ENCODE data around the gene SPOCK2.
"Not testable (repeated sequence)": the region's sequence is repeated elsewhere in the genome, so short reads cannot be mapped to it uniquely, and the experiment has no call there.

SPOCK2 gene
- total RNA-seq: 1,728 to 1,998 reads per million in 2 donors

GRCh38 chr10:72087969-72088888 lies at the start of gene SPOCK2:
Gene SPOCK2 (minus strand): TSS chr10:72088551. CDS start chr10:72088328, 223 bp downstream.
- peak; percentile 71 for DNase-seq

DNA sequence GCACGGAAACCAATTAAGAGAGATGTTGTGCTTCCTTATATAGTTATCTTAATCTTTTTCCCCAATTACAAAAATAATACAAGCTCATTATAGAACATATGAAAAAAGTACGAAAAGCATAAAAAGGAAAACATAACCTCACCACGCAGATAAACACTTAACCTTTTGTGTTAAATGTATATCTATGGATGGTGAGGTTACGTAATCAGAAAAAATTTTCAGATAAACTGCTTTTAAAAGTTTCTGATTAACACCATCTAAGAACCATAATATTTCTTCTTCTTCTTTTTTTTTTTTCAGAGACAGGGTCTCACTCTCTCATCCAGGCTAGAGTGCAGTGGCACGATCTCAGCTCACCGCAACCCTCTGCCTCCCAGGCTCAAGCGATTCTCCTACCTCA lies 49.2 kb upstream of the SPOCK2 start:
- DNase-seq: no peak

DNA sequence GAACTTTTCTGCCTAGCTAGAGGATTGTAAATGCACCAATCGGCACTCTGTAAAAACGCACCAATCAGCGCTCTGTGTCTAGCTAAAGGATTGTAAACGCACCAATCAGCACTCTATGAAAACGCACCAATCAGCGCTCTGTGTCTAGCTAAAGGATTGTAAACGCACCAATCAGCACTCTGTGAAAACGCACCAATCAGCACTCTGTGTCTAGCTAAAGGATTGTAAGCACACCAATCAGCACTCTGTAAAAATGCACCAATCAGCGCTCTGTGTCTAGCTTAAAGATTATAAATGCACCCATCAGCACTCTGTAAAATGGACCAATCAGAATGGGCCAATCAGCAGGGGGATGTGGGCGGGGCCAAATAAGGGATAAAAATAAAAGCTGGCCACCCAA lies 47.9 kb upstream of the SPOCK2 start:
- not testable (repeated sequence) for DNase-seq

- no peak for DNase-seq
Observed at GRCh38 chr10:72134785-72135767, 46.7 kb upstream of the SPOCK2 start.

DNA sequence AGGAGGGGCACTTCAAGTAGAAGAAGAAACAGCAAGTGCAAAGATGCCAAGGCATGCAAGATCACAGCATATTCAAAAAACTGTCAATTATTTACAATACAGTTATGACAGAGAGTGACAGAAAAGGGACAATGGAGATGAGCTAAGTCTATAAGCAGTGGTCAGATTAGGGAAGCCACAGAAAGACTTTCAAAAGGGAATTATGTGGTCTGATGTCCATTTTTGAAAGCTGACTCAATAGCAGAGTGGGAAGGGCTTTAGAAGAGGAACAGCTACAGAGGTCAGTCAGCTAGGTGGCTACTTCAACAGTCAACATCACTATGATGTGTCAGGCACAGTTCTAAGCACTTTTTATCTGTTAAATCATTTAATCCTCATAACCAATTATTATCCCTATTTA lies 45.2 kb upstream of the SPOCK2 start:
- DNase-seq: no peak

DNA sequence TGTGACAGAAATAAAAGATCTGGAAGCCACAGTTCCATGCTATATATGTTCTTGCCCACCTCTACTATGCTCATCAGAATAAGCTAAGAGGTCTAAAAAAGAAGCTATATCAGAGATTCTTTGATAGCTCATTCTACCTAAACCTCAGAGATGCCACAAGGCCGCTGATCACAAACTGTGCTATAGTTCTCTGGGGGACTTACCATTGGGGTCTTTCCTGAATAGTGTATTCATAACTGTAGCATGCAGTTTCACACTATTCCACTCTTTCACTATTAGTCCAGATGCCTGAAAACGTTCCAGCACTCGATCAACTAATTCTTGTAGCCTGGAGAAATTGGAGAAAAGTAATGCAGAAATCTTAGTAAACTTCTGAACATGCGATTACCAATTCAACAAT lies 44.5 kb upstream of the SPOCK2 start:
- no peak for DNase-seq

DNA sequence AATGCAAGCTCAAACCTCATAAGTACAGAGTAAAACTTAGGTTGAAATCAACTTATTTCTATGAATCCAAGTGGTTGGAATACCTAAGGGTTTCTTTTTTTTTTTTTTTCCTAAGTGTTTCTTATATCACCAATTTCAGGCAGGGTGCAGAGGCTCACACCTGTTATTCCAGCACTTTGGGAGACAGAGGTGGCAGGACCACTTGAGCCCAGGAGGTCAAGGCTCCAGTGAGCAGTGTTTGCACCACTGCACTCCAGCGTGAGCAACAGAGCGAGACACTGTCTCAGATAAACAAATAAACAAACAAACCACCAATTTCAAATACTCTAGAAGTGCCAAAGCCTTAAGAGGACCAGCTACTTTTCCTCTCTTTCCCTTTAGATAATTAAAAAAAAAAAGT lies 39.2 kb upstream of the SPOCK2 start:
- DNase-seq: no peak

- DNase-seq: no peak
Observed at GRCh38 chr10:72126872-72127232, 38.5 kb upstream of the SPOCK2 start.

- DNase-seq: no peak
Observed at GRCh38 chr10:72126184-72126871, 38.0 kb upstream of the SPOCK2 start.

DNA sequence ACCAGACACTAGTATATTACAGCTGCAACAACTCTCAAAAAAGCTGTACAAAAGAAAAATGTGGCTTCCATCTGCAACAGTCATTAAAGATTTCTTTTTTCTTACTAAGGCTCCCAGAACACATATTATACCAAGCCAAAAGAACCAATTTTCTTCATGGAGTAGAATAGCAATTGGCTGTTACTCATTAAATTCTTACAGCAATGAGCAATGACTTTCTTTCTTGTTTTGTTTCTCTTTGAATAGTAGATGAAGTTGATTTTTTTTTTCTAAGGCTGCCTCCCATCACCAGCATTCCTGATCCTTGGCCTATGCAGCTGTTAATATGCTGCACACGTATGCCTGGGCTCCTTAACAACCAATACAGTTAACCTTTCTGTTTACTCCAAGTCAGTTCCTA lies 36.6 kb upstream of the SPOCK2 start:
- DNase-seq: no peak

- no peak for DNase-seq
Observed at GRCh38 chr10:72124381-72124780, 36.0 kb upstream of the SPOCK2 start.

GRCh38 chr10:72123616-72124015 lies 35.3 kb upstream of the SPOCK2 start:
- DNase-seq: no peak

DNA sequence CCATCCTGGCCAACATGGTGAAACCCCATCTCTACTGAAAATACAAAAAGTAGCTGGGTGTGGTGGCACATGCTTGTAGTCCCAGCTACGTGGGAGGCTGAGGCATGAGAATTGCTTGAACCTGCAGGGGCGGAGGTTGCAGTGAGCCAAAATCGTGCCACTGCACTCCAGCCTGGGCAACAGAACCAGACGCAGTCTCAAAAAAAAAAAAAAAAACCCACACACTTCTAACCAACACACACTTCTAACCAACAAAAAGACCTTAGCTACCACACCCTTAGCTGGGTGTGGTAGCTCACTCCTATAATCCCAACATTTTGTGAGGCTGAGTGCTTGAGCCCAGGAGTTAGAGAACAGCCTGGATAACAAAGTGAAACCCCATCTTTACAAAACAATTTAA lies 33.9 kb upstream of the SPOCK2 start:
- no peak for DNase-seq

- DNase-seq: no peak
Observed at GRCh38 chr10:72121389-72121788, 33.0 kb upstream of the SPOCK2 start.

- no peak for DNase-seq
Observed at GRCh38 chr10:72116372-72116771, 28.0 kb upstream of the SPOCK2 start.

GRCh38 chr10:72114706-72115450 lies 26.5 kb upstream of the SPOCK2 start:
- DNase-seq: no peak

DNA sequence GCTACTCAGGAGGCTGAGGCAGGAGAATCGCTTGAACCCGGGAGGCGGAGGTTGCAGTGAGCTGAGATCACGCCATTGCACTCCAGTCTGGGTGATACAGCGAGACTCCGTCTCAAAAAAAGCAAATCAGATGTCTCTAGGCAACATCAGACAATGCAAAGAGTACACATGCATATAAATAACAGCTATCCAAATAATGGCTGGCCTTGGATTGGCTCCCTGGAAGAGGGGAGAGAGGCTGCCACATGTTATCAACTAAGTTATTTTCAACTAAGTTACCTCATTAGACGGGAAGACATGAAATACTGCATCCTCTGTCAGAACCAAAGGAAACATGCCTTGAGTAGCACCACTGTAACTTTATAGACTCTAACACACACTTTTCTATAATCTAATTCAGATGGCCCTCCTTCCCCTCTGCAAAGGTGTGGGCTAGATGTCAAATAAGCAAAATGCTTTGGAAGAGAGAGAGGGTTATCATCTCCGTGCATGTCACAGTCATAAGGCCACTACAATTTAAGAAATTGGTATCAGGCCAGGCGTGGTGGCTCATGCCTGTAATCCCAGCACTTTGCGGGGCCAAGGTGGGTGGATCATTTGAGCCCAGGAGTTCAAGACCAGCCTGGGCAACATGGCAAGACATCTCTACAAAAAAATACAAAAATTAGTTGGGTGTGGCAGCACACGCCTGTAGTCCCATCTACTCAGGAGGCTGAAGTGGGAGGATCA lies 22.5 kb upstream of the SPOCK2 start:
- DNase-seq: no peak

- DNase-seq: no peak
Observed at GRCh38 chr10:72109636-72110157, 21.3 kb upstream of the SPOCK2 start.

GRCh38 chr10:72108830-72109635 lies 20.7 kb upstream of the SPOCK2 start:
- DNase-seq: no peak

GRCh38 chr10:72108004-72108370 lies 19.6 kb upstream of the SPOCK2 start:
- not testable (repeated sequence) for DNase-seq
